ENCODE results near the gene LYRM2. TPM values are rescaled to one million over a fixed set of nuclear protein-coding genes. Genes with fewer than 3 reads are reported as not detected.
"Not testable (repeated sequence)": the region's sequence is repeated elsewhere in the genome, so short reads cannot be mapped to it uniquely, and the experiment has no call there.

Gene LYRM2
- total RNA-seq, 6 experiments from 2014 or later, result 10.8 to 16.3 (median 12.8) TPM

DNA sequence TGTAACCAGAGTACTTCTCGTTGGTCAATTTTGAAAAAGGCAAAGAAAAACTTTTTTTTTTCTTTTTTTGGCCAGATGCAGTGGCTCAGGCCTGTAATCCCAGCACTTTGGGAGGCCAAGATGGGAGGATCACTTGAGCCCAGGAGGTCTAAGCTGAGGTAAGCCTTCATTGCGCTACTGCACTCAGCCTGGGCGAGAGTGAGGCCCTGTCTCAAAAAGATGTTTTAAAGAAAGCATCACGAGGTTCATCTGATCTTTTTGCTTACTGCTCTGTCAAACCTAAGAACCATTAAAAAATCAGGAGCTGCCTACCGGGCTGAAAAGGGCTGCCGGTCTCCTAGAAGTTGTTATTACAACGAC is 607 bp downstream of the LYRM2 start:
- ATAC-seq (peak in 2 of 4 donors; percentile 1 to 3), DNase-seq (no peak)
- Histone ChIP-seq H3K9me3 (no peaks in the 10 kb centered on the region), H3K27me3 (no peaks in the 10 kb centered on the region), H3K36me3 (peaks cover 0 to 6% (median 3%) of the 10 kb centered on the region in 4 donors), H3K4me1 (peaks cover 0 to 15% (median 5%) of the 10 kb centered on the region in 4 donors), H3K27ac (peak overlapping the region; percentile 81 to 89 (median 82)), H3K4me3 (peak overlapping the region; percentile 73 to 96 (median 79))
- intact Hi-C loops (cut with DNase I), result no loop called here
- 17% methylated on average over 7 of the region's 7 CpGs for WGBS (ENCODE audit: insufficient coverage, low coverage, low lambda C conversion rate, missing lambda C conversion rate)
- TF ChIP-seq, protein P1, sequence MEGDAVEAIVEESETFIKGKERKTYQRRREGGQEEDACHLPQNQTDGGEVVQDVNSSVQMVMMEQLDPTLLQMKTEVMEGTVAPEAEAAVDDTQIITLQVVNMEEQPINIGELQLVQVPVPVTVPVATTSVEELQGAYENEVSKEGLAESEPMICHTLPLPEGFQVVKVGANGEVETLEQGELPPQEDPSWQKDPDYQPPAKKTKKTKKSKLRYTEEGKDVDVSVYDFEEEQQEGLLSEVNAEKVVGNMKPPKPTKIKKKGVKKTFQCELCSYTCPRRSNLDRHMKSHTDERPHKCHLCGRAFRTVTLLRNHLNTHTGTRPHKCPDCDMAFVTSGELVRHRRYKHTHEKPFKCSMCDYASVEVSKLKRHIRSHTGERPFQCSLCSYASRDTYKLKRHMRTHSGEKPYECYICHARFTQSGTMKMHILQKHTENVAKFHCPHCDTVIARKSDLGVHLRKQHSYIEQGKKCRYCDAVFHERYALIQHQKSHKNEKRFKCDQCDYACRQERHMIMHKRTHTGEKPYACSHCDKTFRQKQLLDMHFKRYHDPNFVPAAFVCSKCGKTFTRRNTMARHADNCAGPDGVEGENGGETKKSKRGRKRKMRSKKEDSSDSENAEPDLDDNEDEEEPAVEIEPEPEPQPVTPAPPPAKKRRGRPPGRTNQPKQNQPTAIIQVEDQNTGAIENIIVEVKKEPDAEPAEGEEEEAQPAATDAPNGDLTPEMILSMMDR (IDR thresholded peaks at IDR 0.05), result no peak
- TF ChIP-seq POLR2A (IDR thresholded peaks at IDR 0.05), result no peak

- peaks cover 0 to 15% (median 5%) of the 10 kb centered on the region in 4 donors for H3K4me1 ChIP-seq
- H3K4me3 ChIP-seq; H3K27ac ChIP-seq; H3K36me3 ChIP-seq; DNase-seq; H3K27me3 ChIP-seq; ATAC-seq; H3K9me3 ChIP-seq; intact Hi-C loops (cut with DNase I): not testable (repeated sequence)
- WGBS (ENCODE audit: insufficient coverage, low coverage, low lambda C conversion rate, missing lambda C conversion rate), result 100% methylated on average over 3 of the region's 3 CpGs
Observed at GRCh38 chr6:89636412-89636811, 2.1 kb downstream of the LYRM2 start.

- Histone ChIP-seq H3K27me3 (no peaks in the 10 kb centered on the region), H3K4me1 (no peaks in the 10 kb centered on the region), H3K9me3 (no peaks in the 10 kb centered on the region), H3K36me3 (no peaks in the 10 kb centered on the region), H3K27ac (no peak overlapping the region), H3K4me3 (no peak overlapping the region)
- ATAC-seq (peak in 1 of 4 donors; percentile 7), DNase-seq (no peak)
- intact Hi-C loops (cut with DNase I), result no loop called here
- WGBS (ENCODE audit: insufficient coverage, low coverage, low lambda C conversion rate, missing lambda C conversion rate), result 94% methylated on average over 6 of the region's 9 CpGs
- TF ChIP-seq, protein P1 (IDR thresholded peaks at IDR 0.05), result no peak
- no peak for TF ChIP-seq POLR2A (IDR thresholded peaks at IDR 0.05)
Observed at GRCh38 chr6:89630488-89630887, 8.1 kb downstream of the LYRM2 start.

DNA sequence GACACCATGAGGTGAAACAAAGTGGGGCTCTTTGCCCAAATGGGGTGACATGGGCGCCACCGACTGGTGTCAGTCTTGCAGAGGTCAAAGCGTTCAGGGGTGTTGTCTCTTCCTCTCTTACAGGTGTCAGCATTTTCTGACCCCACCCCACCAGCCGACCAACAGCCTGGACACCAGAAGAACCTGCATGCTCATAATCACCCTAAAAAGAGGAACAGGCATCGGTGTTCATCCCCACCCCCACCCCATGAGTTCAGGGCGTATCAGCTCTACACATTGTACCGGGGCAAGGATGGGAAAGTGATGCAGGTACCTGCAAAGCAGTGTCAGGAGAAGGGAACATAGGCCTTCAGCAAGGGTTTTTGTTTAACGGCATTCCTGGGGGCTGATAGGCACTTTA is 14.8 kb downstream of the LYRM2 start:
- TF ChIP-seq, protein P1 (IDR thresholded peaks at IDR 0.05), result no peak
- TF ChIP-seq POLR2A (IDR thresholded peaks at IDR 0.05), result no peak
- H3K36me3 ChIP-seq, result no peaks in the 10 kb centered on the region
- H3K4me3 ChIP-seq, result no peak overlapping the region
- DNase-seq (no peak), ATAC-seq (no peak)
- no peaks in the 10 kb centered on the region for H3K9me3 ChIP-seq
- no peaks in the 10 kb centered on the region for H3K27me3 ChIP-seq
- intact Hi-C loops (cut with DNase I), result no loop called here
- no peaks in the 10 kb centered on the region for H3K4me1 ChIP-seq
- H3K27ac ChIP-seq, result no peak overlapping the region
- 86% methylated on average over 4 of the region's 8 CpGs for WGBS (ENCODE audit: insufficient coverage, low coverage, low lambda C conversion rate, missing lambda C conversion rate)

- H3K4me1 ChIP-seq, result no peaks in the 10 kb centered on the region
- TF ChIP-seq, protein P1 (IDR thresholded peaks at IDR 0.05), result no peak
- no peak for TF ChIP-seq POLR2A (IDR thresholded peaks at IDR 0.05)
- no peaks in the 10 kb centered on the region for H3K36me3 ChIP-seq
- H3K27me3 ChIP-seq, result no peaks in the 10 kb centered on the region
- intact Hi-C loops (cut with DNase I), result no loop called here
- H3K4me3 ChIP-seq, result no peak overlapping the region
- 94% methylated on average over 5 of the region's 6 CpGs for whole genome bisulfite sequencing (ENCODE audit: insufficient coverage, low coverage, low lambda C conversion rate, missing lambda C conversion rate)
- H3K9me3 ChIP-seq, result no peaks in the 10 kb centered on the region
- no peak for DNase-seq
- ATAC-seq, result no peak
- no peak overlapping the region for H3K27ac ChIP-seq
Observed at GRCh38 chr6:89619567-89619966, 19.0 kb downstream of the LYRM2 start.

Measured in right lobe of liver (tissue), 6 donors.